Nephron progenitor cell (in vitro differentiated cells): ENCODE data around the gene TBC1D21.

Experiments
- DNase-seq: peaks from one replicate; pipeline ENCODE4 v3.0.0; 2021
- H3K27ac Mint-ChIP-seq: 2 replicates; pipeline ENCODE4 v1.8.0; 2021; ENCODE audit warnings: mild to moderate bottlenecking, moderate library complexity, mixed read lengths
- H3K27me3 Mint-ChIP-seq: 2 replicates; pipeline ENCODE4 v1.8.0; 2021; ENCODE audit warnings: mild to moderate bottlenecking, low read depth, mixed read lengths; ENCODE audit not compliant: poor library complexity
- H3K36me3 Mint-ChIP-seq: 2 replicates; pipeline ENCODE4 v1.8.0; 2021; ENCODE audit warnings: low read depth, mixed read lengths
- H3K4me1 Mint-ChIP-seq: 2 replicates; pipeline ENCODE4 v1.8.0; 2021; ENCODE audit warnings: mixed read lengths
- H3K4me3 Mint-ChIP-seq: 2 replicates; pipeline ENCODE4 v1.8.0; 2021; ENCODE audit warnings: mild to moderate bottlenecking, moderate library complexity, mixed read lengths
- H3K9me3 Mint-ChIP-seq: 2 replicates; pipeline ENCODE4 v1.8.0; 2021; ENCODE audit warnings: mild to moderate bottlenecking, moderate library complexity, mixed read lengths
- TF ChIP-seq, protein P1 (sequence below): fragments of 200-600 bp; sonication (generic); IDR thresholded peaks from 2 replicates; pipeline ENCODE4 v1.5.0; 2021; ENCODE audit warnings: antibody characterized with exemption

TBC1D21 gene

DNA sequence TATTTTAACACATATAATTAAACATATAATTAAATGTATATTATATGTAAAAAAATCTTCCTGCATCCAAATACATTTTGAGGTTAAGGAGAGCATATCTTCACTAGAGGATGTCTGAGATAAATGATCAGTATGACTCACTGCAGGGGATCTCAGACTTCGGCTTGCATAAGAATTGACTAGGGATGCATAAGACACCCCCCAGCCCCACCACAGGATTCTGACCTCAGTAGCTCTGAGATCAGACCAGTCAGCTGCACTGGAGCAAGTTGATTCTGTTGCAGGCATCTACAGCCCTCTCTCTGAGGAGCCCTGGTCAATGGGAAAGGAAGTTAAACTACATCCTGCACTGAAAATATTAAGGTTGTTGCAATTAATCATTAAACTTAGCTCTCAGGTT is 29.0 kb upstream of the TBC1D21 start:
- DNase-seq, result no peak
- peaks cover 12% of the 10 kb centered on the region for H3K4me1 Mint-ChIP-seq
- peaks cover 16% of the 10 kb centered on the region for H3K27me3 Mint-ChIP-seq
- no peak overlapping the region for H3K4me3 Mint-ChIP-seq
- no peak overlapping the region for H3K27ac Mint-ChIP-seq
- TF ChIP-seq, protein P1, sequence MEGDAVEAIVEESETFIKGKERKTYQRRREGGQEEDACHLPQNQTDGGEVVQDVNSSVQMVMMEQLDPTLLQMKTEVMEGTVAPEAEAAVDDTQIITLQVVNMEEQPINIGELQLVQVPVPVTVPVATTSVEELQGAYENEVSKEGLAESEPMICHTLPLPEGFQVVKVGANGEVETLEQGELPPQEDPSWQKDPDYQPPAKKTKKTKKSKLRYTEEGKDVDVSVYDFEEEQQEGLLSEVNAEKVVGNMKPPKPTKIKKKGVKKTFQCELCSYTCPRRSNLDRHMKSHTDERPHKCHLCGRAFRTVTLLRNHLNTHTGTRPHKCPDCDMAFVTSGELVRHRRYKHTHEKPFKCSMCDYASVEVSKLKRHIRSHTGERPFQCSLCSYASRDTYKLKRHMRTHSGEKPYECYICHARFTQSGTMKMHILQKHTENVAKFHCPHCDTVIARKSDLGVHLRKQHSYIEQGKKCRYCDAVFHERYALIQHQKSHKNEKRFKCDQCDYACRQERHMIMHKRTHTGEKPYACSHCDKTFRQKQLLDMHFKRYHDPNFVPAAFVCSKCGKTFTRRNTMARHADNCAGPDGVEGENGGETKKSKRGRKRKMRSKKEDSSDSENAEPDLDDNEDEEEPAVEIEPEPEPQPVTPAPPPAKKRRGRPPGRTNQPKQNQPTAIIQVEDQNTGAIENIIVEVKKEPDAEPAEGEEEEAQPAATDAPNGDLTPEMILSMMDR, result no peak
- H3K9me3 Mint-ChIP-seq, result no peaks in the 10 kb centered on the region
- H3K36me3 Mint-ChIP-seq, result no peaks in the 10 kb centered on the region

DNA sequence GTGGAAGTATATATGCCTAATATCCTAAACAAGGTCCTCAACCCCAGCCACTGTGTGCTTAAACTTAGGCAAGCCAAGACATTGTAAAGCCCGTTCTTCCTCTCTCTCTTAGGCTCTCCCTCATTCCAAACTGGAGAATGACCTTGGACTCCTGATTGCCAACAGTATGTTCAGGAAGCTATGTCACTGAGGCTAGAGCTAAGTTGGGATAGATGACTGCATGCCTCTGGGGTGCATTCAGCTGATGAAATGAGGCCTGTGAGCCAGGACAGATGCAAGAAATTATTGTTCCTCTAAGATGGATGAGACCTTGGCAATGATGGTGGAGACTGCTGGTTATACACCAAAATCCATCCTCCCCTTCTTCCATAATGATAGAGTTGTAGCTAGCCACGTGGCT is 27.9 kb upstream of the TBC1D21 start:
- no peak for DNase-seq
- Mint-ChIP-seq H3K9me3 (no peaks in the 10 kb centered on the region), H3K4me1 (peaks cover 12% of the 10 kb centered on the region), H3K27ac (no peak overlapping the region), H3K36me3 (no peaks in the 10 kb centered on the region), H3K4me3 (no peak overlapping the region), H3K27me3 (peaks cover 13% of the 10 kb centered on the region)
- TF ChIP-seq, protein P1, result no peak

DNA sequence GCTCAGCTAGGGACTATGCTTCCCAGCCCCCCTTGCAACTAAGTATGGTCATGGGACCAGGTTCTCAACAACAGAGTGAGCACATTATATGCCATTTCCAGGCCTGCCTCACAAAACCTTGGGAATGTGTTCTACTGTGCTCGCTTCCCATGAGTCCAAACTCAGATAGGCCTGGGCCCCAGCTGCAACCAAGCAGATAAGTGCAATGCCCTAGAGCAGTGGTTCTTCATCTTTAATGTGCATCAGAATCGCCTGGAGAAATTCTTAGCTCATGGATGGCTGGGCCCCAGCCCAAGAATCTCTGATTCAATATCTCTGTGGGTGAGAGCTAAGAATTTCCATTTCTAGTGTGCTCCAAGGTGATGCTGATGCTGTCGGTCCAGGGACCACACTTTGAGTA is 27.5 kb upstream of the TBC1D21 start:
- peaks cover 13% of the 10 kb centered on the region for H3K27me3 Mint-ChIP-seq
- no peak overlapping the region for H3K27ac Mint-ChIP-seq
- DNase-seq, result no peak
- no peaks in the 10 kb centered on the region for H3K9me3 Mint-ChIP-seq
- H3K4me1 Mint-ChIP-seq, result peaks cover 12% of the 10 kb centered on the region
- H3K36me3 Mint-ChIP-seq, result no peaks in the 10 kb centered on the region
- no peak overlapping the region for H3K4me3 Mint-ChIP-seq
- TF ChIP-seq, protein P1, result no peak

DNA sequence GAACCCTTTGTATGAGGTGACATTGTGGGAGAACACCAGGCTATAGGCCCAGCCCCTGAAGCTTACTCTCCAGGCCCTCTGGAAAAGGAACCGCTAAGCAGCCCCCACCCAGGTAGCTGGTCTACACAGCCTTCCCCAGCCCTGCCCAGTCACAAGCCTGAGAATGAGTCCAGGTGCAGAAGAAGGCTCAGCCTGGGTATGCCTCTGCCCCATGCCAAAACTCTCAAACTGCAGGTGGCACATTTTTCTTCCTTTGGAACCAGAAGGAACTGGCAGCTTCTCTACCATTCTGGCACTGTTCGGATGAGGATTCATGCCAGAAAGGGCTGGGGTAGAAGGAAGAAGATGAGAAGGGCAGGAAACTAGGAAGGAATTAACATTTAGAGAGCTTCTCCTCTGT is 23.7 kb upstream of the TBC1D21 start:
- H3K9me3 Mint-ChIP-seq, result no peaks in the 10 kb centered on the region
- no peaks in the 10 kb centered on the region for H3K4me1 Mint-ChIP-seq
- H3K27ac Mint-ChIP-seq, result no peak overlapping the region
- no peaks in the 10 kb centered on the region for H3K36me3 Mint-ChIP-seq
- DNase-seq, result no peak
- H3K4me3 Mint-ChIP-seq, result no peak overlapping the region
- TF ChIP-seq, protein P1, result no peak
- peaks cover 23% of the 10 kb centered on the region for H3K27me3 Mint-ChIP-seq

DNA sequence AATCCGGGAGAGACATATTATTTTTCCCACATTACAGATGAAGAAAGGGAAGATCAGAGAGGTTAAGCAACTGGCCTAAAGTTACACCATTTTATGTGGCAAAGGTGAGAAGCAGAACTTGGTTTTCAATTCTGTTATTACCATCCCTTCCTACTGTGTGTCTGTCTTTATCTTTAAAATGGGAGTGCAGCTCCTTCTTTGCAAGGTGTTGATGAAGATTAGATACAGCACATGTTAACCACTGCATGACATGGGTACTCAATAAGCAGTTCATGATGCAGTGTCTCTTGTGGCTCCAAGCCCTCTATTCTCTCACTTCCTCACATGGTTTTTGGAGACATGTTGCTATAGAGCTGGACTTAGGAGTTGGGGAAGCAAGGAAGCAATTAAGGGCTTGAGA is 23.1 kb upstream of the TBC1D21 start:
- H3K4me1 Mint-ChIP-seq, result no peaks in the 10 kb centered on the region
- H3K27me3 Mint-ChIP-seq, result peaks cover 27% of the 10 kb centered on the region
- no peaks in the 10 kb centered on the region for H3K9me3 Mint-ChIP-seq
- TF ChIP-seq, protein P1, result no peak
- no peak overlapping the region for H3K27ac Mint-ChIP-seq
- H3K36me3 Mint-ChIP-seq, result no peaks in the 10 kb centered on the region
- no peak for DNase-seq
- no peak overlapping the region for H3K4me3 Mint-ChIP-seq

DNA sequence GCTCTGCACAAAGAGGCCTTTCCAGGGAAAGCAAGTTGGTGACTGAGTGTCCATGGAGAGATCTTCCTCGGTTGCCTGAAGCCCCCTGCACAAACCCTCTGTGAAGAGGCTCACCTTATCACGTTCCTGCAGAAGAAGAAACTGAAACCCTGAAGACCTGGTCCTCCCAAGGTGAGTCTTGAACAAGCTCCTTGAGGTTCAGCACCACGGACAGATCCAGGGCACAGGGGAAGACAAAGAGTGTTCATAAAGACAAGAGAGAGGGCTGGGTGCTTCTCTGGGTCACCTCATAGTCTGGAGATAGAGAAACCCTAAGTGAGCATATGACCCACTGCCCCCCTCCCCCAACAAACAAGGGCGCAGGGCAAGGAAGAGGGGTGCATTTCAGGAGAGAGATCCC is 21.7 kb upstream of the TBC1D21 start:
- no peaks in the 10 kb centered on the region for H3K36me3 Mint-ChIP-seq
- H3K27ac Mint-ChIP-seq, result no peak overlapping the region
- TF ChIP-seq, protein P1, result no peak
- H3K4me3 Mint-ChIP-seq, result no peak overlapping the region
- DNase-seq, result peak; percentile 89
- no peaks in the 10 kb centered on the region for H3K4me1 Mint-ChIP-seq
- peaks cover 27% of the 10 kb centered on the region for H3K27me3 Mint-ChIP-seq
- no peaks in the 10 kb centered on the region for H3K9me3 Mint-ChIP-seq
